Stomach (tissue), 4 donors: ENCODE results near the gene PITPNM3.

Experiments used
- CTCF ChIP-seq, 7 experiments: fragments of 450-650 bp in 4 of 7; fragments of 200-600 bp in 3 of 7; sonication (generic) in 3 of 7; IDR thresholded peaks; one replicate each; pipeline ENCODE4 v1.5.1; 2016 to 2019; ENCODE audit warnings: antibody characterized with exemption in 7 of 7, control low read depth in 2 of 7, mild to moderate bottlenecking in 1 of 7
- EP300 ChIP-seq: sonication (generic); formaldehyde crosslinking; IDR thresholded peaks from one replicate; pipeline ENCODE4 v1.6.1; 2017; ENCODE audit warnings: antibody characterized with exemption
- POLR2A ChIP-seq, 4 donors: fragments of 450-650 bp; IDR thresholded peaks; one replicate each; pipeline ENCODE4 v1.6.1; 2016; ENCODE audit warnings: antibody characterized with exemption in 4 of 4, control low read depth in 2 of 4, mild to moderate bottlenecking in 1 of 4, moderate library complexity in 1 of 4

GRCh38 chr17:6427279-6427781, 129.0 kb downstream of the PITPNM3 start:
- no peak for TF ChIP-seq POLR2A (IDR thresholded peaks at IDR 0.05)
- TF ChIP-seq CTCF (IDR thresholded peaks at IDR 0.05) = no peak
- no peak for TF ChIP-seq EP300
